Mesodermal cell (in vitro differentiated cells): Measurements from ENCODE around the gene GRIA3.
"Not testable (repeated sequence)": the region's sequence is repeated elsewhere in the genome, so short reads cannot be mapped to it uniquely, and the experiment has no call there.

Experiments
- H3K27ac ChIP-seq: 2 replicates; pipeline ENCODE4 v1.7.0; 2013; ENCODE audit warnings: mild to moderate bottlenecking, low read depth, low read length, moderate library complexity; ENCODE audit not compliant: severe bottlenecking
- H3K36me3 ChIP-seq: 2 replicates; pipeline ENCODE4 v1.7.1; 2013; ENCODE audit warnings: mild to moderate bottlenecking, low read length, moderate library complexity; ENCODE audit not compliant: control insufficient read depth, insufficient read depth
- H3K4me1 ChIP-seq: one replicate; pipeline ENCODE4 v1.7.1; 2013; ENCODE audit warnings: mild to moderate bottlenecking, low read length; ENCODE audit not compliant: insufficient read depth, control insufficient read depth, poor library complexity, severe bottlenecking
- H3K4me3 ChIP-seq: 2 replicates; pipeline ENCODE4 v1.7.0; 2013; ENCODE audit warnings: low read length, control low read depth, mild to moderate bottlenecking; ENCODE audit not compliant: insufficient read depth, poor library complexity, severe bottlenecking; ENCODE audit errors: extremely low read depth
- H3K9me3 ChIP-seq: 2 replicates; pipeline ENCODE4 v1.7.1; 2013; ENCODE audit warnings: mild to moderate bottlenecking, low read length, moderate library complexity; ENCODE audit not compliant: control insufficient read depth
- WGBS, 2 experiments: methylation state at CpG; one replicate each; pipeline ENCODE4 v1.1.5; 2013; ENCODE audit warnings: missing lambda C conversion rate in 2 of 2; ENCODE audit not compliant: insufficient coverage in 2 of 2; 5-methylcytosine and 5-hydroxymethylcytosine counted together

GRIA3 gene

GRCh38 chrX:123340696-123341095 lies 156.6 kb downstream of the GRIA3 start:
- WGBS, 2 experiments = no CpG with 5 or more reads among the region's 3 CpGs

GRCh38 chrX:123348468-123348867 lies 164.4 kb downstream of the GRIA3 start:
- H3K9me3 ChIP-seq = no peaks in the 10 kb centered on the region
- no peaks in the 10 kb centered on the region for H3K36me3 ChIP-seq
- no CpG with 5 or more reads among the region's 1 CpG for WGBS, 2 experiments
- no peaks in the 10 kb centered on the region for H3K4me1 ChIP-seq
- no peak overlapping the region for H3K4me3 ChIP-seq
- H3K27ac ChIP-seq = no peak overlapping the region

More at GRCh38 chrX:123340696-123341095, 156.6 kb downstream of the GRIA3 start:
- Histone ChIP-seq H3K27ac (no peak overlapping the region), H3K4me3 (no peak overlapping the region), H3K9me3 (no peaks in the 10 kb centered on the region), H3K4me1 (peaks cover 11% of the 10 kb centered on the region), H3K36me3 (no peaks in the 10 kb centered on the region)

- Histone ChIP-seq H3K9me3 (no peaks in the 10 kb centered on the region), H3K36me3 (no peaks in the 10 kb centered on the region), H3K4me3 (no peak overlapping the region), H3K27ac (no peak overlapping the region), H3K4me1 (no peaks in the 10 kb centered on the region)
- WGBS, 2 experiments = no CpG with 5 or more reads among the region's 2 CpGs
Observed at GRCh38 chrX:123350226-123350625, 166.1 kb downstream of the GRIA3 start.

GRCh38 chrX:123357941-123358340 lies 173.9 kb downstream of the GRIA3 start:
- Histone ChIP-seq H3K4me3 (no peak overlapping the region), H3K4me1 (peaks cover 8% of the 10 kb centered on the region), H3K9me3 (no peaks in the 10 kb centered on the region), H3K27ac (no peak overlapping the region), H3K36me3 (no peaks in the 10 kb centered on the region)

- Histone ChIP-seq H3K36me3 (no peaks in the 10 kb centered on the region), H3K27ac (no peak overlapping the region), H3K9me3 (no peaks in the 10 kb centered on the region), H3K4me3 (no peak overlapping the region), H3K4me1 (peaks cover 8% of the 10 kb centered on the region)
- 100% methylated on average over 1 of the region's 4 CpGs; no CpG with 5 or more reads in 1 of the 2 experiments for WGBS, 2 experiments
Observed at GRCh38 chrX:123358457-123358856, 174.4 kb downstream of the GRIA3 start.

GRCh38 chrX:123361371-123361770 lies 177.3 kb downstream of the GRIA3 start:
- H3K9me3 ChIP-seq = no peaks in the 10 kb centered on the region
- no CpG with 5 or more reads among the region's 1 CpG for WGBS, 2 experiments
- no peak overlapping the region for H3K27ac ChIP-seq
- H3K4me1 ChIP-seq = peaks cover 8% of the 10 kb centered on the region
- H3K36me3 ChIP-seq = no peaks in the 10 kb centered on the region
- H3K4me3 ChIP-seq = no peak overlapping the region

GRCh38 chrX:123386196-123386595 lies 202.1 kb downstream of the GRIA3 start:
- no CpG with 5 or more reads among the region's 2 CpGs for WGBS, 2 experiments
- H3K4me3 ChIP-seq, H3K36me3 ChIP-seq, H3K9me3 ChIP-seq, H3K4me1 ChIP-seq, H3K27ac ChIP-seq: not testable (repeated sequence)

GRCh38 chrX:123392921-123393320 lies 208.8 kb downstream of the GRIA3 start:
- Histone ChIP-seq H3K4me1 (no peaks in the 10 kb centered on the region), H3K4me3 (no peak overlapping the region), H3K27ac (no peak overlapping the region), H3K9me3 (no peaks in the 10 kb centered on the region), H3K36me3 (no peaks in the 10 kb centered on the region)
- whole genome bisulfite sequencing, 2 experiments = no CpG with 5 or more reads among the region's 1 CpG

GRCh38 chrX:123399709-123400108 lies 215.6 kb downstream of the GRIA3 start:
- H3K27ac ChIP-seq = no peak overlapping the region
- peaks cover 3% of the 10 kb centered on the region for H3K4me1 ChIP-seq
- no peaks in the 10 kb centered on the region for H3K9me3 ChIP-seq
- no peaks in the 10 kb centered on the region for H3K36me3 ChIP-seq
- no peak overlapping the region for H3K4me3 ChIP-seq
- WGBS, 2 experiments = no CpG with 5 or more reads among the region's 1 CpG

GRCh38 chrX:123405231-123405630 lies 221.2 kb downstream of the GRIA3 start:
- Histone ChIP-seq H3K4me3 (no peak overlapping the region), H3K4me1 (peaks cover 7% of the 10 kb centered on the region), H3K9me3 (no peaks in the 10 kb centered on the region), H3K36me3 (no peaks in the 10 kb centered on the region), H3K27ac (no peak overlapping the region)
- 85 to 100% methylated on average over 1 to 2 of the region's 3 CpGs for WGBS, 2 experiments

GRCh38 chrX:123408821-123409737 lies 225.0 kb downstream of the GRIA3 start:
- no peaks in the 10 kb centered on the region for H3K36me3 ChIP-seq
- WGBS, 2 experiments = no CpG with 5 or more reads among the region's 1 CpG
- H3K4me1 ChIP-seq = peaks cover 14% of the 10 kb centered on the region
- H3K9me3 ChIP-seq = no peaks in the 10 kb centered on the region
- H3K4me3 ChIP-seq = no peak overlapping the region
- H3K27ac ChIP-seq = no peak overlapping the region
